NCI-H2171 (cell line): ENCODE measurements around the gene MEIOB.
A peak's percentile ranks its signal among the peaks of the same experiment; 100 is the strongest.
"Not testable (repeated sequence)": the region's sequence is repeated elsewhere in the genome, so short reads cannot be mapped to it uniquely, and the experiment has no call there.

Source experiments
- DNase-seq: peaks from one replicate; lab custom pipeline; 2025; lab: John Stamatoyannopoulos, UW

The MEIOB gene

DNA sequence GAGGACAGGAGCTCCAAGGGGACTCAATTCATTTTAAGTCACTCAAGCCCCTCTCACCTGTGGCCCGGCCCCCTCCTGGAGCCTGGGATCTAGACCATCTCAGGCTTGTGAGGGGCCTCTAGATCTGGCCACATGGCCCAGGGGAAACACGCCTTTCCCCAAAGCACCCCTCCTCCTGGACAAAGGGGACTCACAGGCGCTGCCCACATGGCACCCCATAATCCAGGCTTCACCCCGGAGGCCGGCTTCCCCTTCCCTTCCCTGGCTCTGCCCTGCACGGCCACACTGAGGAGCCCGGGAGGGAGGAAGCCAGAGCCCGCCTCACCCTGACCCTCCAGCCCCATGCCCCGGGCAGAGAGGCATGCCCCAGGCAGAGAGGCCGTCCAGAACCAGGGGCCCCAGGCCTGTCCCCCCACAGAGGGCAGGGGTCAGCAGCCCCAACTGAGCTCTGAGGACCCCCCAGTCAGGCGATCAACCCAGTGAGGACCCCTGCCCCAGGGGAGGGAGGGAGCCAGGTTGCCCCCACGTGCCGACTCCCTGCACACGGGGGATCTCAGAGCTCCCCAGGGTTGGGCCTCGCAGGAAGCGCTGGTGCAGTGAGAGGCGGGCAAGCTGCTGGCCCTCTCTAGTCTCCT is 35.4 kb upstream of the MEIOB start:
- no peak for DNase-seq

DNA sequence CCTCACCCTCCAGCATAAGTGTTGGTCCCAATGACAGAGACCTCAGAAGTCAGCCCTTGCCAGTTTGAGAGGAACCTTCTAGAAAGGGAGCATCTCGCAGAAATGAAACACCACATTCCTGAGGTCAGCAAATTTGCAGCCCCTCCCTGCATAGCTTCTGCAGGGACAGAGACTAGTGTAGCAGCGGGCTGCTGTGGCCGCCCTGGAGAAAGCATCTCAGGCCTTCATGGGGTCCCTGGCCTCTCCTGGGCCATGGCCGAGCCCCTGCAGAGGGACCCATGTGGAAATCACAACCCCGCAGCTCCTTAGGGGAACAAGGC is 34.8 kb upstream of the MEIOB start:
- no peak for DNase-seq

GRCh38 chr16:1906055-1906845 is 34.3 kb upstream of the MEIOB start:
- DNase-seq, result no peak

DNA sequence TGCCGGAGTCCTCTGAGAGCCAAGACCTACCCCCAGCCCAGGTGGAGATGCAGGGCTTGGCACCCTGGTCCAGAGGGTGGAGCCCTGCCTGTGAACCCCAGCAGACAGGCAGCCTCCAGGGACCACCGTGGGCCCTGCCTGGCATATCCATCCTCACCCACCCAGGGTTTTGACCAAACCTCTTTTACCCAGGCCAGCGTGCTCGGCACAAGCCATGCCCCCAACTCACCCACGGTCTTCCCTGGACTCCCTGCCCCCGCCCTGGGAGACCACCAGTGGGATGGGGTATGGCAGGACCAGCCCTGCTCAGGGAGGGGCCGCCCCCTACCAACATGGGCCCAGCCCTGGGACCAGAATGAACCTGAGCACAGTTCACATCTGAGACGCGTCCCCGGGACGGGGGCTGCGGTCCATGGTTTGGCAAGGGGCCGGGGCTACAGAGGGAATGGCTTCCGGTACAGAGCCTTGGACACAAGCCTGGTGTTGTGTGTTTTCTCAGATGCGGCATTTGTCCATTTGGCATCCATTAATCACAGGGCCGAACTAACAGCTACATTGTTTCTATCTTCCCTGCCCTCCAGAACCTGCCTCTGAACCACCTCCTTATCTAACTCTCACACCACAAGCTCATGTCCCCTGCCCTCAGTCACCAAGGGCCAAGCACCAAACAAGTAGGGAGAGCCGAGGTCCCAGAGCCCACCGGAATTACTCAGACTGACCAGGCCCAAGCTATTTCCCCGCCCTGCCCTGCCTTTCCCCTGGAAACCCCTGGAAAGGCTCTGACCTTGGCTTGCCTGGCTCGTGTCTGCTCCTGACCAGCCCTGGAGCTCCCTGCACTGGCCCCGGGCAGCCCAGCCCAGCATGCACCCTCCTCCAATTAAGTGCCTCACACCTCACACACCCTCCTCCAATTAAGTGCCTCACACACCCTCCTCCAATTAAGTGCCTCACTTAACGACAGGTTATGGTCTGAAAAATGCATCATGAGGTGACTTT is 32.2 kb upstream of the MEIOB start:
- DNase-seq, result no peak

- no peak for DNase-seq
These were observed 31.2 kb upstream of the MEIOB start for GRCh38 chr16:1903220-1903574.

- DNase-seq, result no peak
These were observed 30.7 kb upstream of the MEIOB start for GRCh38 chr16:1902547-1903219.

GRCh38 chr16:1900452-1900774 is 28.4 kb upstream of the MEIOB start:
- DNase-seq, result no peak

GRCh38 chr16:1899641-1900451 is 27.9 kb upstream of the MEIOB start:
- DNase-seq, result no peak

GRCh38 chr16:1897692-1898091 is 25.7 kb upstream of the MEIOB start:
- DNase-seq, result not testable (repeated sequence)

DNA sequence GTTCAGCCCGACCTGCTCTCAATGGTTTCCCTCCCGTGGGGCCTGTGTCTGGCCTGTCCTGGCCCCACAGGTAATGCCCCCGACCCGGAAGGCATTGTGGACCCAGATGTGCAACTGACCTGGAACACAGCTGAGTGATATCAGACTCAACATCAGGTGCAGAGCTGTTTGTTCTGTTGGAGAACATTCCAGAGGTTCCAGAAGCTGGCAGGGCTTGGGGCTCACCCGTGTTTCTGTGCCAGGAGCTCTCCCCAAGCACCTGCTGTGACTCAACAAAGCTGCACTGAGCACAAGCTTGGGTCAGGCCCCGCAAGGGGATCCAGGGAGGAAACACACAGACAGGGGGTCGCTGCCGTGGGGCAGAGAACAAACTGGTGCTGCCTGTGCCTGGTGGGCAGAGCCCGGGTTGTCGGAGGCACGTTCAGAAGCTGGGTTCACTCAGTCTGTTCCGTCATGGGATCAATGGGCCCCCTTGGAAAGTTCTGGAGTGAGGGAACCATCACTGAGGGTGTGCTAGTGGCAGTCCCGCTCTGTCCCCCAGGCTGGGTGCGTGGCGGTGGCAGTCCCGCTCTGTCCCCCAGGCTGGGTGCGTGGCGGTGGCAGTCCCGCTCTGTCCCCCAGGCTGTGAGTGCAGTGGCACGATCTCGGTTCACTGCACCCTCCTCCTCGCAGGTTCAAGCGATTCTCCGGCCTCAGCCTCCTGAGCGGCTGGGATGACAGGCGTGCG is 24.1 kb upstream of the MEIOB start:
- no peak for DNase-seq

- DNase-seq, result no peak
These were observed 23.1 kb upstream of the MEIOB start for GRCh38 chr16:1895068-1895467.

DNA sequence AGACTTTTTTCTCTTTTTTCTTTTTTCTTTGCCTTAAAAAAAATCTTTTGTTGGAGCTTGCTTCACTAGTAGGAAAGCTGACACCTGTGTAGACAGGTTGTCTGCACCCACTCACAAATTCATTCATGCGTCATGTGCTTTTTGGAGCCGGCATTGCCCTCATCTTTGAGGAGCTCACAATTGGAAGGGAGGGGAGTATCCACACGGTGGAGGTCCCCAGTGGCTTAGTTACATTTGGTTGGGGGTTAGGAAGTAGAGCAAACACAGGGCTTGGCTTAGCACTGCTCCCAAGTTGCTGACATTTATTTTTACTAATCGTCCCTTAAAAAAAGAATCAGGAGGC is 18.7 kb upstream of the MEIOB start:
- peak; percentile 97 for DNase-seq

- no peak for DNase-seq
These were observed 18.2 kb upstream of the MEIOB start for GRCh38 chr16:1890024-1890707.

DNA sequence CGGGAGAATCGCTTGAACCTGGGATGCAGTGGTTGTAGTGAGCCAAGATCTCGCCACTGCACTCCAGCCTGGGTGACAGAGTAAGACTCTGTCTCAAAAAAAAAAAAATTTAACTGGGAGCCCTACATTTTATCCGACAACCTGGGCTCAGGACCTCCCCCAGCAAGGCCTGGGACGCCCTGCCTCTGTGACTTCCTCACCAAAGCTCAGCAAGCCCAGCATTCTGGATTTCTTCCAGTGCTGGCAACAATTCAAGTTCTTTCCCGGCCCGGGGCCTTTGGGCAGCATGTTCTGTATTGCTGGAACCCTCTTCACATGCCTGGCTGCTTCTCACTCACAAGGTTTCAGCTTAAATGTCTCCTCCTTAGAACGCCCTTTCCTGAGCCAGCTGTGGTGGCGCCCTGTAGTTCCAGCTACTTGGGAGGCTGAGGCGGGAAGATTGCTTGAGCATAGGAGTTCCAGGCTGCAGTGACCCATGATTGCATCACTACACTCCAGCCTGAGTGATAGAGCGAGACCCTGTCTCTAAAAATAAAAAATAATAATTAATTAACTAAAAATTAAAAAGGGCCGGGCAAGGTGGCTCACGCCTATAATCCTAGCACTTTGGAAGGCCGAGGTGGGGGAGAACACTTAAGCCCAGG is 15.9 kb upstream of the MEIOB start:
- DNase-seq, result no peak

GRCh38 chr16:1884889-1885288 is 12.9 kb upstream of the MEIOB start:
- no peak for DNase-seq

DNA sequence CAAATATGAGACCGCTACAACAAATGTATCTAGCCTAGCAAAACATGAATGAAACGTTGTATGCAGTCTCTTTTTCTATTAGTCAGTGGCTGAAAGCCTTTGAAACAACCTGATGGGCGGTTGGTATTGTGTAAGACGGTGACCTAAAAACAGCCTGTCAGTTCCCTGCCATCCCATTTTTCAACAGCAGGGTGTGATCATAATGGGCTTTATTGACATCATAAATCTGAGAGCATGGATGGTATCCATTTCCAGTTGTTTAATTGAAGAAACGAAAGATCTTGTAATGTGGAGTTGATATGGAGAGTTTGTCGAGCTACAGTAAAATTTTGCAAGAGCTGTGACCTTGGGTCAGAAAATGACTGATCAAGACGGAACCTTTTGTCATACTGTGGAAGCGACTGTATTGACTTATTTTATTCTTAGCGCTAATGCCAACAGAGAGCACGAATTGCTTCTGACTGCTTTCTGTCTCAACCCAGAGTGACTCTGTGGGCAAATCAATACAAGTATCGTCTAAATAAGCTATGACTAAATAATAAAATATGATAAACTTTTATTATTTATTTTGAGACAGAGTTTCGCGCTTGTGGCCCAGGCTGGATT is 12.3 kb upstream of the MEIOB start:
- no peak for DNase-seq

- DNase-seq, result not testable (repeated sequence)
These were observed 9.2 kb upstream of the MEIOB start for GRCh38 chr16:1881172-1881571.

DNA sequence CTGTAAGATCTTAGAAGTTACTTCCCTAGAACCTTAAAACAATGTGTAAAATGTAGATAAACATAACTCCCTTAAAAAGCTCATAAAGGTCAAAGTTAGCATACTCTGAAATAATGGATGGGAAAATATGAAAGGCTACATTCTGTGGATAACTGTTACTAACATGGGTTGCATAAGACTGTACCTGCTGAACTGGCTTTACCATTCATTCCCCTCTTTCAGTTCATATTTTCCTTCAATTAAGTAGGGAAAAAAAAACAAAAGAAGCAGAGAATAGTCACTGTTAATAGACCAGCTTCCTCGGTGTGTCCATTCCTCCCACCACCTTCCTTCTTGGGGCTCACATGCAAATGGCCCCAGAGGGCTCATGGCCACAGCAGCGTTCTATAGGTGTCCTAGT is 7.5 kb upstream of the MEIOB start:
- DNase-seq, result no peak

GRCh38 chr16:1878256-1878655 is 6.3 kb upstream of the MEIOB start:
- no peak for DNase-seq
